H1 (cell line): ENCODE results near the gene CCR3.

Experiments used
- ASH2L ChIP-seq: fragments of 200-600, 300-600 bp; sonication (generic); IDR thresholded peaks from one replicate; pipeline ENCODE4 v1.7.1; 2017; ENCODE audit warnings: low read length
- ATF3 ChIP-seq: IDR thresholded peaks from 2 replicates; pipeline ENCODE4 v1.6.1; 2011; ENCODE audit warnings: low read depth, mild to moderate bottlenecking, low read length; ENCODE audit not compliant: insufficient read depth
- BCL11A ChIP-seq, 2 experiments: IDR thresholded peaks; one replicate each; pipeline ENCODE4 v1.6.1; 2011; ENCODE audit warnings: low read depth in 2 of 2, low read length in 2 of 2, mild to moderate bottlenecking in 2 of 2
- CTCF ChIP-seq, 3 experiments: IDR thresholded peaks; 1 replicate in 2 of 3; 2 replicates in 1 of 3; pipeline versions ENCODE4 v1.5.1 to v1.6.1; 2011; ENCODE audit warnings: low read length in 3 of 3, mild to moderate bottlenecking in 3 of 3, inconsistent platforms in 2 of 3, low read depth in 1 of 3, moderate library complexity in 1 of 3; ENCODE audit not compliant: insufficient read depth in 1 of 3; ENCODE audit errors: control extremely low read depth in 1 of 3
- HDAC2 ChIP-seq, 2 experiments: fragments of 300-600 bp in 1 of 2; sonication (generic) in 1 of 2; IDR thresholded peaks; 2 replicates each; pipeline ENCODE4 v1.6.1; 2011 to 2012; ENCODE audit warnings: low read depth in 2 of 2, low read length in 2 of 2, mild to moderate bottlenecking in 2 of 2, moderate library complexity in 2 of 2, borderline replicate concordance in 1 of 2, inconsistent platforms in 1 of 2
- POLR2A ChIP-seq, 2 experiments: IDR thresholded peaks; 1 replicate in 1 of 2; 2 replicates in 1 of 2; pipeline ENCODE4 v1.6.1; 2011; ENCODE audit warnings: low read depth in 2 of 2, low read length in 2 of 2, mild to moderate bottlenecking in 2 of 2; ENCODE audit errors: control extremely low read depth in 1 of 2
- RAD21 ChIP-seq, 2 experiments: IDR thresholded peaks in 1 of 2; conservative IDR thresholded peaks in 1 of 2; 2 replicates each; pipeline ENCODE4 v1.6.1; 2011; ENCODE audit warnings: low read depth in 2 of 2, low read length in 2 of 2, improper control_type of control experiment in 1 of 2, inconsistent platforms in 1 of 2, mild to moderate bottlenecking in 1 of 2, moderate library complexity in 1 of 2
- RBBP5 ChIP-seq: IDR thresholded peaks from 2 replicates; pipeline ENCODE4 v1.7.1; 2012; ENCODE audit warnings: low read depth, mild to moderate bottlenecking, inconsistent platforms, low read length, moderate library complexity, borderline replicate concordance
- RFX5 ChIP-seq: IDR thresholded peaks from 2 replicates; pipeline ENCODE4 v1.6.1; 2011; ENCODE audit warnings: low read depth, low read length, improper control_type of control experiment, borderline replicate concordance
- RNF2 ChIP-seq: fragments of 200-900, 300-1000 bp; sonication (generic); IDR thresholded peaks from 2 replicates; pipeline ENCODE4 v1.7.1; 2016; ENCODE audit warnings: borderline replicate concordance, low read depth, mild to moderate bottlenecking, antibody characterized with exemption, low read length; ENCODE audit not compliant: poor library complexity, severe bottlenecking; ENCODE audit errors: missing control alignments
- SIN3A ChIP-seq, 2 experiments: IDR thresholded peaks in 1 of 2; conservative IDR thresholded peaks in 1 of 2; 2 replicates each; pipeline ENCODE4 v1.6.1; 2011 to 2012; ENCODE audit warnings: low read length in 2 of 2, improper control_type of control experiment in 1 of 2, low read depth in 1 of 2, mild to moderate bottlenecking in 1 of 2
- TBP ChIP-seq: IDR thresholded peaks from 2 replicates; pipeline ENCODE4 v1.6.1; 2011; ENCODE audit warnings: low read depth, low read length, improper control_type of control experiment
- ZNF274 ChIP-seq: IDR thresholded peaks from 2 replicates; pipeline ENCODE4 v1.7.0; 2012; ENCODE audit warnings: low read length, borderline replicate concordance; ENCODE audit errors: extremely low read depth

GRCh38 chr3:46282041-46282440 lies 39.8 kb downstream of the CCR3 start:
- TF ChIP-seq HDAC2 (IDR thresholded peaks at IDR 0.05; ENCODE audit: borderline replicate concordance in 1 of 2, low read depth in 2 of 2, low read length in 2 of 2) (no peak), RAD21 (IDR thresholded peaks at IDR 0.05 in 1 of 2, conservative IDR thresholded peaks at IDR 0.05 in 1 of 2; ENCODE audit: low read depth in 2 of 2, low read length in 2 of 2) (no peak), RFX5 (no peak), RBBP5 (no peak), CTCF (IDR thresholded peaks at IDR 0.05; ENCODE audit: control extremely low read depth in 1 of 3, insufficient read depth in 1 of 3, low read depth in 1 of 3, low read length in 3 of 3) (no peak), POLR2A (IDR thresholded peaks at IDR 0.05; ENCODE audit: control extremely low read depth in 1 of 2, low read depth in 2 of 2, low read length in 2 of 2) (no peak), ASH2L (no peak), ZNF274 (no peak), BCL11A (IDR thresholded peaks at IDR 0.05; ENCODE audit: low read depth in 2 of 2, low read length in 2 of 2) (no peak), ATF3 (no peak), RNF2 (no peak), SIN3A (conservative IDR thresholded peaks at IDR 0.05 in 1 of 2, IDR thresholded peaks at IDR 0.05 in 1 of 2; ENCODE audit: low read depth in 1 of 2, low read length in 2 of 2) (no peak), TBP (no peak)
